IPS-15b (cell line): ENCODE data around the gene LYRM4.

Experiments used
- H3K27me3 ChIP-seq: one replicate; pipeline ENCODE4 v1.6.1; 2013; ENCODE audit warnings: low read length; ENCODE audit not compliant: control insufficient read depth, insufficient read depth
- H3K36me3 ChIP-seq: one replicate; pipeline ENCODE4 v1.6.1; 2013; ENCODE audit warnings: low read length; ENCODE audit not compliant: control insufficient read depth, insufficient read depth
- H3K4me1 ChIP-seq: one replicate; pipeline ENCODE4 v1.6.1; 2013; ENCODE audit warnings: mild to moderate bottlenecking, low read length; ENCODE audit not compliant: control insufficient read depth, insufficient read depth
- H3K4me3 ChIP-seq: one replicate; pipeline ENCODE4 v1.5.1; 2013; ENCODE audit warnings: low read depth, low read length
- H3K9ac ChIP-seq: one replicate; pipeline ENCODE4 v1.6.1; 2013; ENCODE audit warnings: low read depth, mild to moderate bottlenecking, low read length
- H3K9me3 ChIP-seq: one replicate; pipeline ENCODE4 v1.6.1; 2013; ENCODE audit warnings: mild to moderate bottlenecking, low read length; ENCODE audit not compliant: control insufficient read depth, insufficient read depth

The LYRM4 gene

DNA sequence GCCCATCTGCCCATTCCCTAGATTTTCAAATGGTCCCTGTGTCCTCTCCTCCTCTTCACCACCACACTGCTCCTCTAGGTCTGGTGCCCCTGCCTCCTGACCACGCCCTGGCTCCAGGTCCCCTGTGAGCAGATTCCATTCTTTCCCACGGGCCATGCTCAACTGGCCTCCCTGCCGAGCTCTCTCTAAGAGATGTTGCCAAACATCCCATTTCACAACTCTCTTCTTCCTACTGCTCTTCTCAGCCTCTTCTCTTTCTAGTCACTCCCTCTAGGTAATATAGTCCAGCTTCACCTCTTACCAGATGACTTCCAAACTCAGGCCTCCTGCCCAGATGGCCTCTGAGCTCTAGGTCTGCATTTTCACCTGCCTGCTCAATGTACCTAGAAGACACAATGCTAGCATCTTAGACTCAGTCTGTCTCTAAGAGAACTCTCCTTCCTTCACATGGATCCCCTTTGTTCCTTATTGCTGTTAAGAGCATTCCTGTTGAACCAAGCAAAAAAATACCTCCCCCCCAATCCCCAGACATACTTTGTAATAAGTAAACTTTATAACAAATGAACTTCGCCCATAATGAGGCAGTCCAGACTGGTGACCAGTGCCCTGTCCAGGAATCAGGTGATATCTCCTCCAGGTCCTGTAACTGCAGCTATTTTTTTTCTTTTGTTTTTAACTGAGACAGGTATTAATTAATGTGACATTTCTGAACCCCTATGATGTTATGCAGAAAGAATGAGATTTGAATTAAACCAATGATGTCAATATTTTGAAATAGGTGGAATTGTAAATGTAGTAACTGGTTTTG is 79.0 kb downstream of the LYRM4 start:
- Histone ChIP-seq H3K27me3 (no peaks in the 10 kb centered on the region), H3K9ac (no peak overlapping the region), H3K4me1 (no peaks in the 10 kb centered on the region), H3K4me3 (no peak overlapping the region), H3K36me3 (no peaks in the 10 kb centered on the region), H3K9me3 (no peaks in the 10 kb centered on the region)

GRCh38 chr6:5180636-5181035 is 80.1 kb downstream of the LYRM4 start:
- Histone ChIP-seq H3K36me3 (no peaks in the 10 kb centered on the region), H3K4me1 (no peaks in the 10 kb centered on the region), H3K4me3 (no peak overlapping the region), H3K9me3 (no peaks in the 10 kb centered on the region), H3K9ac (no peak overlapping the region), H3K27me3 (no peaks in the 10 kb centered on the region)

GRCh38 chr6:5179917-5180316 is 80.8 kb downstream of the LYRM4 start:
- H3K9me3 ChIP-seq: no peaks in the 10 kb centered on the region
- H3K9ac ChIP-seq: no peak overlapping the region
- no peaks in the 10 kb centered on the region for H3K27me3 ChIP-seq
- no peaks in the 10 kb centered on the region for H3K36me3 ChIP-seq
- H3K4me3 ChIP-seq: no peak overlapping the region
- H3K4me1 ChIP-seq: no peaks in the 10 kb centered on the region

DNA sequence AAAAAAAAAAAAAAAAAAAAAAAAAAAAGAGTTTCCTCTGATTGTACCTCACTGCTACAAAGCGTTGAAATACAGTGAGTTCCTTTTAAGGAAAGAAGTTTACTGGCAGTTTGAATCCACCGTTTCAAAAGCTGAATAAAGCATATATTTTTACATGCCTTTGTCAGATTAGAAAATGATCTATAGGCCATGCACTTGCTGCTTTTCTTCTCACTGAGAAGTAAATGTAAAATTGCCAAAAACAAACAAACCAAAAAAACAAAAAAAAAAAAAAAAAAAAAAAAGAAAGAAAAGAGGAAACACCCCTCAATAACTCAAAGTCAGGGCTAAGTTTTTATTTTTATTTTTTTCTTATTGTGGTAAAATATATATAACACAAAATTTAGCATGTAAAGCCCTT is 81.9 kb downstream of the LYRM4 start:
- Histone ChIP-seq H3K27me3 (no peaks in the 10 kb centered on the region), H3K4me3 (no peak overlapping the region), H3K9ac (no peak overlapping the region), H3K4me1 (no peaks in the 10 kb centered on the region), H3K36me3 (no peaks in the 10 kb centered on the region), H3K9me3 (no peaks in the 10 kb centered on the region)

DNA sequence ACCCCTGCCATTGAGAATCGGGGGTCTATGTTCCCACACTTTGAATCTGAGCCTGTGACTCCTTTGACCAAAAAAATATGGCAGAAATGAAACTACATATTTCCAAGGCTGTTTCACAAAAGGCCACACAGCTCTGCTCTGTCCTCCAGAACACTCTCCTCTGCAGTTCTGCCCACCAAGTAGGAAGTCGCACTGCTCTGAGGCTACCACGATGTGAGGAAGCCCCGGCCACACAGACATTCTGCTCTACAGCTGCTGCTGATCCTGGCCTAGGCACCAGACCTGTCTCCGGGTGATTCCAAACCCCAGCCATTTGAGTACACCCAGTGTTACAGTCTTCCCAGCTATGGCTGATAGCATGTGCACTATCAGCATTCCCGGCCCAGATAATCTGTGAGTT is 85.1 kb downstream of the LYRM4 start:
- no peaks in the 10 kb centered on the region for H3K9me3 ChIP-seq
- no peak overlapping the region for H3K9ac ChIP-seq
- peaks cover 3% of the 10 kb centered on the region for H3K4me1 ChIP-seq

GRCh38 chr6:5174756-5175549 is 85.8 kb downstream of the LYRM4 start:
- Histone ChIP-seq H3K4me3 (no peak overlapping the region), H3K9ac (no peak overlapping the region), H3K36me3 (no peaks in the 10 kb centered on the region), H3K27me3 (no peaks in the 10 kb centered on the region), H3K4me1 (peaks cover 3% of the 10 kb centered on the region), H3K9me3 (no peaks in the 10 kb centered on the region)

More for the DNA sequence above, 85.1 kb downstream of the LYRM4 start:
- H3K36me3 ChIP-seq: no peaks in the 10 kb centered on the region
- H3K27me3 ChIP-seq: no peaks in the 10 kb centered on the region
- no peak overlapping the region for H3K4me3 ChIP-seq

DNA sequence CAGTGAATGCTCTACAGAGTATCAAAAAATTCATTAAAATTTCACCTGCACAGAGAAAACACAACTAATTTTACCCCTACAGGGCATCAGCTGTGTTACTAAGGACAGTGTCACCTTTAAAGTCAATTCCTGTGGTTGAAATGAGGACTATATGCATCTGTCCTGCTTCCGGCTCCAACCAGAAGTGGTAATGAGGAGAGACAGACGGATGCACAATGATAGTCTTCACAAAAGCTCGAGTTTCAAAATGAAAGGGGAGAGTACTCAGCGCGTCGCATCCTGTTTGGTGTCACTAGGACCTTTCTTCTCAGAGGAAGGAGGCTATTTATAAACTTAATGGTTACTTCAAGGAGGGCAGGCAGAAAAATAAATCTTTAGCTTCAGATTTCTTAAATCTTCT is 86.5 kb downstream of the LYRM4 start:
- Histone ChIP-seq H3K9me3 (no peaks in the 10 kb centered on the region), H3K4me1 (peaks cover 3% of the 10 kb centered on the region), H3K36me3 (no peaks in the 10 kb centered on the region), H3K4me3 (no peak overlapping the region), H3K27me3 (no peaks in the 10 kb centered on the region), H3K9ac (no peak overlapping the region)

DNA sequence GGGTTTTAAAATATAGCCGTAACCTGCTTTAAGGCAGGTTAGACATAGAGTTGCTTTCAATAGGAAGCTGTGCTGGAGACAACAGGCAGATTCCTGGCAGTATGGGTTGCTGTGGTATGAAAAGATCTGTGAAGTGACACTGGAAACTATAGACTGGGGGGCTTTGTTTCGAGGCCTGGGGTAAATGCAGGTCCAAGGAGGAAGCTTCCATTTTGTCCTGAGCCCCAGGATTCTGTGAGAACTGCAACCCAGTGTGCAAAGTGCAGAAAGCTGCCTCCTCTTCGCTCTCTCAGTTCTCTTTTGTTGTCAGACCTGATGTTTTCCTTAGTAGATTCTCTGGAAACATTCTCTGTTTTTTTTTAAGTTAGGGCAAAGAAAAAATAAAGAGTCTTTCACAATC is 86.9 kb downstream of the LYRM4 start:
- Histone ChIP-seq H3K27me3 (no peaks in the 10 kb centered on the region), H3K9ac (no peak overlapping the region), H3K4me1 (peaks cover 3% of the 10 kb centered on the region), H3K4me3 (no peak overlapping the region), H3K36me3 (no peaks in the 10 kb centered on the region), H3K9me3 (no peaks in the 10 kb centered on the region)

GRCh38 chr6:5172897-5173474 is 87.8 kb downstream of the LYRM4 start:
- no peaks in the 10 kb centered on the region for H3K9me3 ChIP-seq
- no peak overlapping the region for H3K4me3 ChIP-seq
- H3K4me1 ChIP-seq: peaks cover 3% of the 10 kb centered on the region
- H3K9ac ChIP-seq: no peak overlapping the region
- no peaks in the 10 kb centered on the region for H3K36me3 ChIP-seq
- no peaks in the 10 kb centered on the region for H3K27me3 ChIP-seq

- Histone ChIP-seq H3K9ac (no peak overlapping the region), H3K36me3 (no peaks in the 10 kb centered on the region), H3K27me3 (no peaks in the 10 kb centered on the region), H3K4me1 (peaks cover 3% of the 10 kb centered on the region), H3K9me3 (no peaks in the 10 kb centered on the region), H3K4me3 (no peak overlapping the region)
Observed at GRCh38 chr6:5172041-5172653, 88.6 kb downstream of the LYRM4 start.

DNA sequence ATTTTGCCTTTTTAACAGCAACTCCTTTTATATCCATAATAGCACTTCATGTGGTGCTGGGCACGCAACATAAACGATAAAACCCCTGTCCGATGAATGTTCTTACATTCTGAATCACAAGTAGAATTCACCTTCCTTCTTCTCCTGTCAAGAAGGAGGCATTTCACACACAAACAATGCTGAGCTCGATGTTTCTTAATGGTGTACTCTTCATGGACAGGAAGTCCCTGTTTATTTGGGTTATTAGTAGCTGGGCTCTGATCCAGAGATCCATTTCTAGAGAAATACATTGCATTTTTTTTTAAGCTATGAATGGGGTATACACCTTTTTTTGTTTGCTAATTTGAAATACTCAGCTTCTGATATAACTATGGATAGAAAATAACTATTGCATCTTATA is 93.2 kb downstream of the LYRM4 start:
- Histone ChIP-seq H3K9ac (no peak overlapping the region), H3K36me3 (no peaks in the 10 kb centered on the region), H3K4me3 (no peak overlapping the region), H3K9me3 (no peaks in the 10 kb centered on the region), H3K27me3 (no peaks in the 10 kb centered on the region), H3K4me1 (peaks cover 3% of the 10 kb centered on the region)
